IPS-18a (cell line): ENCODE results near the gene MYBPC3.

ENCODE experiments used
- H3K27ac ChIP-seq: one replicate; pipeline ENCODE4 v1.5.1; 2013; ENCODE audit warnings: low read length
- H3K27me3 ChIP-seq: one replicate; pipeline ENCODE4 v1.6.1; 2013; ENCODE audit warnings: mild to moderate bottlenecking, low read length; ENCODE audit not compliant: control insufficient read depth, insufficient read depth
- H3K36me3 ChIP-seq: one replicate; pipeline ENCODE4 v1.6.1; 2013; ENCODE audit warnings: low read depth, low read length; ENCODE audit not compliant: control insufficient read depth
- H3K4me1 ChIP-seq: one replicate; pipeline ENCODE4 v1.6.1; 2013; ENCODE audit warnings: low read depth, low read length; ENCODE audit not compliant: control insufficient read depth
- H3K4me3 ChIP-seq: one replicate; pipeline ENCODE4 v1.5.1; 2013; ENCODE audit warnings: low read length
- H3K9ac ChIP-seq: one replicate; pipeline ENCODE4 v1.6.1; 2013; ENCODE audit warnings: mild to moderate bottlenecking, low read length, moderate library complexity
- H3K9me3 ChIP-seq: one replicate; pipeline ENCODE4 v1.6.1; 2013; ENCODE audit warnings: low read depth, low read length; ENCODE audit not compliant: control insufficient read depth

Gene MYBPC3

DNA sequence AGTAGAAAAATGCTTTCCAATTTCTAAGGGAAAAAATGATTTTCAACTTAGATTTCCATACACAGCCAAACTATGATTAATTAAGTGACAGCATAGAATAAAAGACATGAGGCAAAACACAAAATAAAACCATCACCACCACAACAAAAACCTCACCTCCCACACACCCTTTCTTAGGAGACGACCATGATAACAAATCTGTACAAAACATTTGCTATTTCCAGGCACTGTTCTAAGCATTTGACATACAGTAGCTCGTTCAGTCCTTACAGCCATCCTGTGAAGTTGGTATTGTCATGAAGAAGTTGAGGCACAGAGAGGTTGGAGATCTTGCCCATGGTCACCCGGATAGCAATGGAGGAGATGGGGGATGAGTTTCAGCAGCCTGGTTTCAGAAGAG lies 17.2 kb upstream of the MYBPC3 start:
- no peaks in the 10 kb centered on the region for H3K36me3 ChIP-seq
- H3K9me3 ChIP-seq = no peaks in the 10 kb centered on the region
- H3K9ac ChIP-seq = no peak overlapping the region
- H3K4me1 ChIP-seq = no peaks in the 10 kb centered on the region
- no peak overlapping the region for H3K4me3 ChIP-seq
- H3K27ac ChIP-seq = no peak overlapping the region
- no peaks in the 10 kb centered on the region for H3K27me3 ChIP-seq

DNA sequence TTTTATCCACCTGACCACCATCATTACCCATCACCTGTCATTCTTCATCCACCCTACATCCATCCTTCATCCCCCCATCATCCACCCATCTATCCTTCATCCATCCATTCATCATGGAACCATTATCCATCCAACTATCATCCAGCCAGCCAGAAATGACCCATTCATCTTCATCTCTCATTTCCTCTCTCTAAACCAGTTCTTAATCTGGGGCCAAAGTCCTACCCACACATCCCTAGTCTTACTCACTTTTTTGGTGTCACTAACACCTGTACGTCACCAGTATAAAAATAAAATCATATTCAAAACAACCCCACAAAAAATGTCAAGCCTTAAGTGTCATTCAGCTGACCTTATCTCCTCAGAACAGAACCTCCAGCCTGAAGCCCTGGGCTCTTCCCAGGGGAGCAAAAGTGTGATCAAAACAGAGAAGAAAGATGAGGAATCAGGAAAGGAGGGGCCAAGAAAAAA lies 13.6 kb upstream of the MYBPC3 start:
- no peaks in the 10 kb centered on the region for H3K4me1 ChIP-seq
- no peaks in the 10 kb centered on the region for H3K27me3 ChIP-seq
- no peak overlapping the region for H3K4me3 ChIP-seq
- no peaks in the 10 kb centered on the region for H3K36me3 ChIP-seq
- no peak overlapping the region for H3K27ac ChIP-seq
- no peak overlapping the region for H3K9ac ChIP-seq
- no peaks in the 10 kb centered on the region for H3K9me3 ChIP-seq

DNA sequence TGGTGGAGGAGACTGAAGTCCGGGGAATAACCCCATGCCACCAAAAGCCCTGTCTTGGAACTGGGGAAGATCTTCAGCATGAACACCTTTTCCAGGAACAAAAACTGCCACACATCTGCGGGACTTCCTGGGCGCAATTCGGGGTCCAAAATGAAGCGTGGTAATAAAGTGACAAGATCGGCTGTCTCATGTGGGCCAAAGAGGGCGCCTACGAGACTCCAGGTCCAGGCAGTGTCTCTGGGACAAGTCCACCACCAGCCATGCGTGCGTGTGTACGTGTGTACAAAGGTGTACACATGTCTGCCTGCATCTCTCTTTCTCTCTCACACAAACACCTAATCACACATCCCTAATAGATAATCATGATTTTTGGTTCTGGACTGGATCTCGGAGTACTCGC lies 8.9 kb upstream of the MYBPC3 start:
- no peaks in the 10 kb centered on the region for H3K27me3 ChIP-seq
- H3K4me1 ChIP-seq = no peaks in the 10 kb centered on the region
- no peak overlapping the region for H3K4me3 ChIP-seq
- H3K36me3 ChIP-seq = no peaks in the 10 kb centered on the region
- no peak overlapping the region for H3K9ac ChIP-seq
- no peak overlapping the region for H3K27ac ChIP-seq
- no peaks in the 10 kb centered on the region for H3K9me3 ChIP-seq

DNA sequence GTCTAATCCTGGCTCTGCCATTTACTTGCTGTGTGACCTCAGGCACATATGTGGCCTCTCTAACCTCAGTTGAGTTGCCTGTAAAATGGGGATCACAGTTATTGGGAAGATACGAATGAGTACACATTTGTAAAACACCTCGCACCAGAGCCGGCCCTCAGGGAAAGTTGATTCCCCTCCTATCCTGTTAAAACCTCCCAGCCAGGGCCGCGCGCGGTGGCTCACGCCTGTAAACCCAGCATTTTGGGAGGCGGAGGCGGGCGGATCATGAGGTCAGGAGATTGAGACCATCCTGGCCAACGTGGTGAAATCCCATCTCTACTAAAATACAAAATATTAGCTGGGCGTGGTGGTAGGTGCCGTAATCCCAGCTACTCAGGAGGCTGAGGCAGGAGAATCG lies 7.8 kb upstream of the MYBPC3 start:
- no peak overlapping the region for H3K9ac ChIP-seq
- no peak overlapping the region for H3K27ac ChIP-seq
- H3K4me3 ChIP-seq = no peak overlapping the region
- H3K4me1 ChIP-seq = no peaks in the 10 kb centered on the region
- H3K9me3 ChIP-seq = no peaks in the 10 kb centered on the region
- H3K27me3 ChIP-seq = no peaks in the 10 kb centered on the region
- no peaks in the 10 kb centered on the region for H3K36me3 ChIP-seq

DNA sequence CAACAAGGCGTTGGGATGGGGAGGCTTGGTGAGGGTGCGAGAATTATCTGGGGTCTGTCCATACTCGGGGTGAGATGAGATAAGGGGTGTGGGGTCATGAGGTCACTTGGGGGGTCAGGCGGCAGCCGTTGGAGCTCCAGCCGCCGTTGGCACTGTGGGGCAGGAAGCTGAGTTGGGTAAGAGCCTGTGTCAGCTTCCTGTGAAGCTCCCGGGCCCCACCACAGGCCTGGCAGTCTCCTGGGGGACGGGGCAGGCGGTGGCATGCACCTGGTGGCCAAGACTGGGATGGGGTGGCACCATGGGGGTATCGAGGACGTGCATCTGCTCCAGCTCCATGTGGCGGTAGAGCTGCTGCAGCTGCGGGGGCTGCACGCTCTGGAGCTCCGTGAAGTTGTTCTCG lies 7.1 kb upstream of the MYBPC3 start:
- no peaks in the 10 kb centered on the region for H3K4me1 ChIP-seq
- H3K36me3 ChIP-seq = no peaks in the 10 kb centered on the region
- no peak overlapping the region for H3K9ac ChIP-seq
- no peak overlapping the region for H3K27ac ChIP-seq
- H3K4me3 ChIP-seq = no peak overlapping the region
- H3K9me3 ChIP-seq = no peaks in the 10 kb centered on the region
- no peaks in the 10 kb centered on the region for H3K27me3 ChIP-seq

DNA sequence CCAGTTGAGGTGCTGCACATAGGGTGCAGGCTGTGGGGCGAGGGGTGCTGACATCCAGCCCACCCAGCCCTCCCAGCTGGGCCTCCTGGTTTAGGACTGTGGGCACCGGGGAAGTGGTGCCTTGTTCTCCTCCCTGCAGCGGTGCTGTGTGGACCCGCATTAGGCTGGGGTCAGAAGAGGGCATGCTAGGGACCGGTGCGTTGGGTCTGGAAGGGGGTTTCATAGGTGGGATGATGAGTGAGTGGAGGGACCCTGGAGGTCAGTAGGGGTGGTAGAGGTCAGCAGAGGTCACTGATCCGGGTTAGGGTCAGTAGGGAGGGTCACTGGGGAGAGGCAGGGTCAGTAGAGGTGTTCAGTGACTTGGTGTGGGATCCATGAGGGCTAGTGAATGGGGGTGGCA lies 6.7 kb upstream of the MYBPC3 start:
- Histone ChIP-seq H3K4me1 (no peaks in the 10 kb centered on the region), H3K27me3 (no peaks in the 10 kb centered on the region), H3K9me3 (no peaks in the 10 kb centered on the region), H3K4me3 (no peak overlapping the region), H3K36me3 (no peaks in the 10 kb centered on the region), H3K9ac (no peak overlapping the region), H3K27ac (no peak overlapping the region)

GRCh38 chr11:47358731-47359051 lies 6.2 kb upstream of the MYBPC3 start:
- Histone ChIP-seq H3K9me3 (no peaks in the 10 kb centered on the region), H3K27ac (no peak overlapping the region), H3K4me1 (no peaks in the 10 kb centered on the region), H3K27me3 (no peaks in the 10 kb centered on the region), H3K36me3 (no peaks in the 10 kb centered on the region), H3K4me3 (no peak overlapping the region), H3K9ac (no peak overlapping the region)

DNA sequence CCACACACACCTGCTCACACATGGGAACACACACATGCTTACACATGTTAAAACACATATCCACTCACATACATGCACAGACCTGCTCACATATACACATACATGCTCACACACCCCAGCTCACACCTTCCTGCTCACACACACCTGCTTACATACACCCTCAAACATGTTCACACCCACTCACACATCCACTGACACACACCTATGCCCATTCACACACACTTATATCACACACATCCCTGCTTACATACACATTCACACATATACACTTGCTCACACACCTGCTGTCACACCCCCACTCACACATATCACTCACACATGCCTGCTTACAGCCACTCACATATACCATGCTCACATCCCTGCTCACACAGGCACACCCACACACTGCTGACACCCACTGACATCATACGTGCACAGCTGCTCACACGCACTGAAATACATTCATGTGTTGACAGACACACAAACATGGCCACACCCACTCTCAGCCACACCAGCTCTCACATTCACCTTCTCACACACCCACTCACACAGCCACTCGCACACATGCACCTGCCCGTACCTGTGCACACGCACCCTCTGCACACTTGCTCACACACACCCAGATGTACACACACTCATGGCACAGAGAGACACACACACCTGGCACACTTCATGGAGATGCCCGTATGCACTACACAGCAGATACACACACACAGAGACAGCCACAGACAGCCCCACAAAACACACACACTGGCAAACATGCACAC lies 5.7 kb upstream of the MYBPC3 start:
- H3K4me1 ChIP-seq = no peaks in the 10 kb centered on the region
- H3K9ac ChIP-seq = no peak overlapping the region
- H3K27me3 ChIP-seq = no peaks in the 10 kb centered on the region
- H3K27ac ChIP-seq = no peak overlapping the region
- H3K36me3 ChIP-seq = no peaks in the 10 kb centered on the region
- H3K4me3 ChIP-seq = no peak overlapping the region
- H3K9me3 ChIP-seq = no peaks in the 10 kb centered on the region

- no peaks in the 10 kb centered on the region for H3K36me3 ChIP-seq
- no peak overlapping the region for H3K9ac ChIP-seq
- no peaks in the 10 kb centered on the region for H3K4me1 ChIP-seq
- H3K9me3 ChIP-seq = no peaks in the 10 kb centered on the region
- H3K27ac ChIP-seq = no peak overlapping the region
- H3K4me3 ChIP-seq = no peak overlapping the region
- H3K27me3 ChIP-seq = no peaks in the 10 kb centered on the region
Measured at GRCh38 chr11:47356998-47357329, 4.5 kb upstream of the MYBPC3 start.

GRCh38 chr11:47356129-47356997 lies 3.9 kb upstream of the MYBPC3 start:
- H3K27ac ChIP-seq = no peak overlapping the region
- no peak overlapping the region for H3K9ac ChIP-seq
- no peak overlapping the region for H3K4me3 ChIP-seq
- H3K9me3 ChIP-seq = no peaks in the 10 kb centered on the region
- H3K4me1 ChIP-seq = no peaks in the 10 kb centered on the region
- H3K36me3 ChIP-seq = no peaks in the 10 kb centered on the region
- no peaks in the 10 kb centered on the region for H3K27me3 ChIP-seq

DNA sequence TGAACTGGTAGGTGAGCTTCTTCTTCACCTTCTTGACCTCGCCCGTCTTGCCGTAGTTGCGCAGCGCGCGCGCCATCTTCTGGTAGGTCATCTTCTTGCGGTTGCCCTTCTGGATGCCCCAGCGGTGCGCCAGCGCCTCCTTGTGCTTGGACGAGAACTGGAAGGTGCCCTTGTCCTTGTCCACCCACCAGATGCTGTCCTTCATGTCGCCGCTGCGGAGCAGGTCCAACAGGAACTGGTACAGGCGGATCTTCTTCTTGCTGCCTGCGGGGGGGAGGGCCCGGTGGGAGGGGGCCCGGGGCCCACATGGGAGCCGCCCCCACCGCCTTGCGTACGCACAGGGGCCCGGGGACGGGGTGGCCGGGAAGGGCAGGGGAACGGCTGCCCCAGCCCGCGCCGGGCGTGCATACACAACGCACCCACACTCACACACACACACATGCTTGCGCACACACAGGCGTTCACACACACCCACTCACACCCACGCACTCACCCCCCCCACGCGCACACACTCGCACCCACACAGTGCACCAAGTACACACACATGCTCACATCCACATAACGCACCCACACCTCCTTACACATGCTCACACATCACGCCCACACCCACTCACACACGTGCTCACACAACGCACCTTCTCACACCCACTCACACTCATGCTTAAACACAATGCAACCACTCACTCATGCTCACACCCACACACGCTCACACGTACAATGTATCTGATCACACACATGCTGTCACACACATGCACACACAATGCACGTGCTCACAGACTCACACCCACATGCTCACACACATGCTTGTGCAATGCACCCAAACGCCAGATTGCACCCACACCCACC lies 3.0 kb upstream of the MYBPC3 start:
- H3K36me3 ChIP-seq = no peaks in the 10 kb centered on the region
- H3K4me3 ChIP-seq = peak overlapping the region; percentile 46
- H3K27ac ChIP-seq = no peak overlapping the region
- no peaks in the 10 kb centered on the region for H3K4me1 ChIP-seq
- H3K9me3 ChIP-seq = no peaks in the 10 kb centered on the region
- H3K27me3 ChIP-seq = no peaks in the 10 kb centered on the region
- H3K9ac ChIP-seq = peak overlapping the region; percentile 22
